GM12878 (cell line): ENCODE results near the gene C1orf21. TPM values are rescaled to one million over a fixed set of nuclear protein-coding genes. Genes with fewer than 3 reads are reported as not detected.

ENCODE experiments used
- ATAC-seq: fragments of 200-7000 bp; cut with Tn5 transposase; 3 replicates; pipeline ENCODE4 v1.9.1; 2020; ENCODE audit warnings: mild to moderate bottlenecking, moderate library complexity
- BruUV-seq: library from RNA; stranded (reverse); fragments of 400-500 nt; replicated peaks from 2 replicates; lab custom pipeline; 2021; lab: Mats Ljungman, UMichigan
- CTCF ChIA-PET: fragments of 300-600 bp; sonication (Branson Sonifier 250); formaldehyde crosslinking; extraction: SDS; loops from one replicate; lab custom pipeline; 2021; ENCODE audit warnings: inconsistent platforms; lab: Yijun Ruan, JAX
- POLR2A ChIA-PET: fragments of 350-600 bp; formaldehyde crosslinking; extraction: SDS; loops from one replicate; lab custom pipeline; 2021; ENCODE audit warnings: inconsistent platforms; lab: Charles Lee
- RAD21 ChIA-PET: fragments of 300-600 bp; sonication (Branson Sonifier 250); formaldehyde crosslinking; loops from one replicate; lab custom pipeline; 2023; ENCODE audit warnings: antibody characterized with exemption; ENCODE audit not compliant: unreplicated experiment; lab: Charles Lee
- SMC1A ChIA-PET: fragments of 300-600 bp; sonication (Branson Sonifier 250); formaldehyde crosslinking; loops from one replicate; lab custom pipeline; 2023; ENCODE audit not compliant: unreplicated experiment, uncharacterized antibody; lab: Charles Lee
- DNase-seq: peaks from one replicate; pipeline ENCODE4 v3.0.0-alpha.2; 2011; ENCODE audit warnings: low read depth, low spot score
- FAIRE-seq: peaks from 3 replicates; lab custom pipeline; 2011; peaks lifted over from hg19 to GRCh38; lab: Jason Lieb, UNC
- H2AFZ ChIP-seq: 2 replicates; pipeline ENCODE4 v1.6.0; 2011; ENCODE audit warnings: low read depth, low read length, control low read depth; ENCODE audit not compliant: control insufficient read depth
- H3K27ac ChIP-seq: 2 replicates; pipeline ENCODE4 v1.5.1; 2011; ENCODE audit warnings: control low read depth; ENCODE audit not compliant: control insufficient read depth, insufficient read depth
- H3K27me3 ChIP-seq, 2 experiments: replicated peaks in 1 of 2; 2 replicates each; pipeline versions ENCODE4 v1.6.0 to v1.6.1; 2011; ENCODE audit warnings: low read length in 1 of 2; ENCODE audit not compliant: control insufficient read depth in 2 of 2, insufficient read depth in 2 of 2
- H3K36me3 ChIP-seq, 2 experiments: 2 replicates each; pipeline ENCODE4 v1.5.1; 2011; ENCODE audit warnings: low read length in 1 of 2; ENCODE audit not compliant: control insufficient read depth in 2 of 2, insufficient read depth in 2 of 2
- H3K4me1 ChIP-seq: 2 replicates; pipeline ENCODE4 v1.6.1; 2011; ENCODE audit warnings: mild to moderate bottlenecking, low read length, moderate library complexity, mixed read lengths; ENCODE audit not compliant: control insufficient read depth, insufficient read depth
- H3K4me2 ChIP-seq: 2 replicates; pipeline ENCODE4 v1.6.0; 2011; ENCODE audit warnings: control low read depth; ENCODE audit not compliant: control insufficient read depth, insufficient read depth
- H3K4me3 ChIP-seq: fragments of 200-600 bp; sonication (generic); 2 replicates; pipeline ENCODE4 v1.5.1; 2016
- H3K79me2 ChIP-seq: 2 replicates; pipeline ENCODE4 v1.6.0; 2011; ENCODE audit warnings: low read length; ENCODE audit not compliant: control insufficient read depth, insufficient read depth
- H3K9ac ChIP-seq: 2 replicates; pipeline ENCODE4 v1.8.0; 2011; ENCODE audit warnings: low read length, control low read depth, mixed read lengths; ENCODE audit not compliant: control insufficient read depth, insufficient read depth
- H3K9me3 ChIP-seq: replicated peaks from 3 replicates; pipeline ENCODE4 v1.5.1; 2011; ENCODE audit warnings: mild to moderate bottlenecking, low read length; ENCODE audit not compliant: control insufficient read depth, insufficient read depth
- H4K20me1 ChIP-seq: 2 replicates; pipeline ENCODE4 v1.6.0; 2011; ENCODE audit not compliant: control insufficient read depth, insufficient read depth
- ATF3 ChIP-seq: IDR thresholded peaks from 2 replicates; pipeline ENCODE4 v1.6.1; 2011; ENCODE audit warnings: low read depth, mild to moderate bottlenecking, low read length, moderate library complexity, borderline replicate concordance; ENCODE audit errors: extremely low read depth
- CBX3 ChIP-seq: fragments of 200-600 bp; sonication (generic); IDR thresholded peaks from 2 replicates; pipeline ENCODE4 v1.6.1; 2016; ENCODE audit warnings: low read depth, borderline replicate concordance
- CHD2 ChIP-seq: IDR thresholded peaks from 2 replicates; pipeline ENCODE4 v1.6.1; 2011; ENCODE audit warnings: low read depth, low read length, improper control_type of control experiment, borderline replicate concordance
- CTCF ChIP-seq, 3 experiments: IDR thresholded peaks in 2 of 3; conservative IDR thresholded peaks in 1 of 3; 2 replicates each; pipeline ENCODE4 v1.5.1; 2011; ENCODE audit warnings: low read depth in 3 of 3, low read length in 3 of 3, mild to moderate bottlenecking in 3 of 3, control low read depth in 2 of 3, moderate library complexity in 2 of 3, inconsistent platforms in 1 of 3, mixed read lengths in 1 of 3; ENCODE audit not compliant: control insufficient read depth in 2 of 3, insufficient read depth in 1 of 3; ENCODE audit errors: extremely low read depth in 1 of 3
- MEF2B ChIP-seq: fragments of 450-650 bp; IDR thresholded peaks from 2 replicates; pipeline ENCODE4 v1.6.1; 2018; ENCODE audit warnings: mild to moderate bottlenecking, moderate library complexity; ENCODE audit not compliant: partially characterized antibody, poor library complexity, severe bottlenecking
- MYB ChIP-seq: fragments of 150-350 bp; IDR thresholded peaks from 2 replicates; pipeline ENCODE4 v1.6.1; 2014; ENCODE audit warnings: mild to moderate bottlenecking, low read depth, low read length, borderline replicate concordance
- PAX5 ChIP-seq: IDR thresholded peaks from 2 replicates; pipeline ENCODE4 v1.6.1; 2011; ENCODE audit warnings: low read depth, low read length, borderline replicate concordance
- POU2F2 ChIP-seq: IDR thresholded peaks from 3 replicates; pipeline ENCODE4 v1.6.1; 2011; ENCODE audit warnings: low read depth, mild to moderate bottlenecking, low read length, borderline replicate concordance
- RAD51 ChIP-seq: fragments of 450-650 bp; IDR thresholded peaks from 2 replicates; pipeline ENCODE4 v1.6.1; 2016; ENCODE audit warnings: moderate library complexity, mild to moderate bottlenecking, inconsistent platforms
- RELA ChIP-seq: fragments of 450-650 bp; IDR thresholded peaks from 2 replicates; pipeline ENCODE4 v1.8.0; 2014; ENCODE audit warnings: borderline replicate concordance; ENCODE audit not compliant: partially characterized antibody
- RFX5 ChIP-seq: IDR thresholded peaks from 2 replicates; pipeline ENCODE4 v1.6.1; 2011; ENCODE audit warnings: low read depth, low read length, improper control_type of control experiment
- RUNX3 ChIP-seq: IDR thresholded peaks from 2 replicates; pipeline ENCODE4 v1.6.1; 2012; ENCODE audit warnings: low read length, inconsistent platforms
- SREBF1 ChIP-seq: IDR thresholded peaks from 2 replicates; pipeline ENCODE4 v1.6.1; 2012; ENCODE audit warnings: mild to moderate bottlenecking, low read length
- SREBF2 ChIP-seq: IDR thresholded peaks from 2 replicates; pipeline ENCODE4 v1.6.1; 2012; ENCODE audit warnings: mild to moderate bottlenecking, low read length
- TCF12 ChIP-seq: IDR thresholded peaks from 2 replicates; pipeline ENCODE4 v1.6.1; 2011; ENCODE audit warnings: low read depth, mild to moderate bottlenecking, low read length
- TCF3 ChIP-seq: IDR thresholded peaks from 2 replicates; pipeline ENCODE4 v1.6.1; 2012; ENCODE audit warnings: low read depth, mild to moderate bottlenecking, low read length, borderline replicate concordance; ENCODE audit not compliant: insufficient read depth
- WGBS: methylation state at CpG from one replicate; pipeline ENCODE4 v1.1.6; 2016; ENCODE audit warnings: low lambda C conversion rate; ENCODE audit not compliant: insufficient replicate concordance, insufficient coverage; ENCODE audit errors: missing lambda C conversion rate; 5-methylcytosine and 5-hydroxymethylcytosine counted together
- in situ Hi-C: fragments of 300-500 bp; cut with MboI; formaldehyde crosslinking; loops from 9 replicates; pipeline ENCODE4 v1.14.3; 2018; ENCODE audit warnings: mixed read lengths
- intact Hi-C: fragments of 100-400 bp; cut with micrococcal nuclease; formaldehyde crosslinking; loops from one replicate; pipeline ENCODE4 v1.14.2; 2022; ENCODE audit not compliant: unreplicated experiment
- polyA plus RNA-seq, 11 experiments: library from polyadenylated mRNA; depleted of rRNA in 4 of 11; unstranded in 6 of 11; stranded (reverse) in 5 of 11; fragments of >200 nt; fragmentation: Nextera tagmentation in 4 of 11; fragmentation: Illumina TruSeq in 1 of 11; extraction: Ambion mirVana in 4 of 11; extraction: Trizol in 1 of 11; gene quantifications; 1 replicate in 1 of 11; 2 replicates in 10 of 11; pipeline versions ENCODE4 v1.2.1 to v1.2.3, GENCODE V29; 2011 to 2016; ENCODE audit warnings: inconsistent platforms in 2 of 11, missing spikeins in 2 of 11, low read depth in 1 of 11
- total RNA-seq, 4 experiments: library from RNA; depleted of rRNA in 3 of 4; stranded (reverse); fragments of >200 nt in 3 of 4; fragmentation: Illumina TruSeq in 1 of 4; extraction: Trizol in 1 of 4; gene quantifications; 2 replicates each; pipeline versions ENCODE4 v1.2.1 to v1.2.3, GENCODE V29; 2013 to 2021

The C1orf21 gene
- total and polyA plus RNA-seq, 10 of the 15 experiments (the other 5 are each of a cell fraction or from before 2014, with no cell fraction given): 0.03 to 1.6 (median 0.17) TPM; not detected in 3

- H2AFZ ChIP-seq: no peak overlapping the region
- intact Hi-C loops: no loop called here
- no peak for FAIRE-seq
- no TSS peak for BruUV-seq
- POLR2A ChIA-PET: no interaction called here
- TF ChIP-seq RELA (no peak), MYB (no peak), RAD51 (no peak), SREBF2 (no peak), POU2F2 (no peak), MEF2B (no peak), RUNX3 (no peak), TCF3 (no peak), CBX3 (no peak), RFX5 (no peak), CTCF (IDR thresholded peaks at IDR 0.05 in 2 of 3, conservative IDR thresholded peaks at IDR 0.05 in 1 of 3; ENCODE audit: control insufficient read depth in 2 of 3, extremely low read depth in 1 of 3, insufficient read depth in 1 of 3, low read depth in 3 of 3, low read length in 3 of 3) (no peak), ATF3 (no peak), CHD2 (no peak), PAX5 (no peak), SREBF1 (no peak), TCF12 (no peak)
- TF ChIP-seq, all 136 proteins: peak for 0
- H3K36me3 ChIP-seq: no peaks in the 10 kb centered on the region
- DNase-seq (no peak), ATAC-seq (no peak)
- H3K27me3 ChIP-seq: no peaks in the 10 kb centered on the region
- CTCF ChIA-PET: no interaction called here
- H3K4me1 ChIP-seq: no peaks in the 10 kb centered on the region
- H3K9ac ChIP-seq: no peak overlapping the region
- RAD21 ChIA-PET: no interaction called here
- no peaks in the 10 kb centered on the region for H4K20me1 ChIP-seq
- H3K4me3 ChIP-seq: no peak overlapping the region
- no peaks in the 10 kb centered on the region for H3K79me2 ChIP-seq
- H3K4me2 ChIP-seq: no peak overlapping the region
- H3K9me3 ChIP-seq: no peaks in the 10 kb centered on the region
- in situ Hi-C loops: no loop called here
- H3K27ac ChIP-seq: no peak overlapping the region
- SMC1A ChIA-PET: no interaction called here
- 29% methylated on average over 4 of the region's 4 CpGs for WGBS
Observed at GRCh38 chr1:184449916-184450315, 63.1 kb downstream of the C1orf21 start.
